A673 (cell line): ENCODE measurements around the gene DIP2C. TPM values are rescaled to one million over a fixed set of nuclear protein-coding genes. Genes with fewer than 3 reads are reported as not detected.

Experiments
- BruUV-seq: library from RNA; stranded (reverse); fragments of 400-500 nt; replicated peaks from 2 replicates; lab custom pipeline; 2021; lab: Mats Ljungman, UMichigan
- CTCF ChIA-PET: fragments of 300-600 bp; sonication (Branson Sonifier 250); formaldehyde crosslinking; loops from one replicate; lab custom pipeline; 2022; ENCODE audit warnings: antibody characterized with exemption; lab: Charles Lee
- POLR2A ChIA-PET: fragments of 300-600 bp; sonication (Branson Sonifier 250); formaldehyde crosslinking; loops from one replicate; lab custom pipeline; 2022; ENCODE audit warnings: antibody characterized with exemption; ENCODE audit not compliant: low non-redundant PET; lab: Charles Lee
- DNase-seq: peaks from one replicate; pipeline ENCODE4 v3.0.0-alpha.2; 2015; ENCODE audit warnings: low spot score
- H3K27ac ChIP-seq: fragments of 200-600 bp; sonication (generic); 2 replicates; pipeline ENCODE4 v1.5.1; 2016; ENCODE audit warnings: mixed run types, low read depth, mild to moderate bottlenecking, mixed read lengths, antibody characterized with exemption, low read length; ENCODE audit not compliant: poor library complexity, severe bottlenecking
- H3K27me3 ChIP-seq: fragments of 200-600 bp; sonication (generic); replicated peaks from 2 replicates; pipeline ENCODE4 v1.6.1; 2017; ENCODE audit warnings: mixed run types, low read depth, mild to moderate bottlenecking, mixed read lengths, antibody characterized with exemption, low read length; ENCODE audit not compliant: insufficient read depth, poor library complexity
- H3K36me3 ChIP-seq: fragments of 200-600 bp; sonication (generic); 2 replicates; pipeline ENCODE4 v1.6.1; 2016; ENCODE audit warnings: mixed run types, mild to moderate bottlenecking, mixed read lengths, antibody characterized with exemption, low read length; ENCODE audit not compliant: insufficient read depth, poor library complexity, severe bottlenecking
- H3K4me1 ChIP-seq: fragments of 200-600 bp; sonication (generic); 2 replicates; pipeline ENCODE4 v1.6.1; 2017; ENCODE audit warnings: mixed run types, mild to moderate bottlenecking, mixed read lengths, antibody characterized with exemption, low read length; ENCODE audit not compliant: insufficient read depth, poor library complexity, severe bottlenecking
- H3K4me3 ChIP-seq: fragments of 200-600 bp; sonication (generic); 2 replicates; pipeline ENCODE4 v1.5.1; 2016; ENCODE audit warnings: low read depth, mixed run types, mild to moderate bottlenecking, mixed read lengths, low read length; ENCODE audit not compliant: poor library complexity, severe bottlenecking
- H3K9me3 ChIP-seq: fragments of 200-600 bp; sonication (generic); 2 replicates; pipeline ENCODE4 v1.6.1; 2016; ENCODE audit warnings: mixed run types, low read depth, mild to moderate bottlenecking, mixed read lengths, antibody characterized with exemption, low read length; ENCODE audit not compliant: poor library complexity, severe bottlenecking
- CTCF ChIP-seq: fragments of 300-800, 200-600 bp; sonication (generic); conservative IDR thresholded peaks from 2 replicates; pipeline ENCODE4 v1.5.1; 2017; ENCODE audit warnings: low read depth, mild to moderate bottlenecking, antibody characterized with exemption, low read length, moderate library complexity, mixed read lengths
- EZH2 ChIP-seq: fragments of 200-600 bp; sonication (generic); IDR thresholded peaks from 2 replicates; pipeline ENCODE4 v1.6.1; 2017; ENCODE audit warnings: borderline replicate concordance, low read depth, mild to moderate bottlenecking, mixed read lengths, antibody characterized with exemption, low read length; ENCODE audit not compliant: poor library complexity, severe bottlenecking
- intact Hi-C: fragments of 100-400 bp; cut with micrococcal nuclease; formaldehyde crosslinking; loops from one replicate; pipeline ENCODE4 v1.10.0; 2022; ENCODE audit not compliant: unreplicated experiment
- total RNA-seq: library from RNA; stranded (reverse); gene quantifications from 2 replicates; pipeline ENCODE4 v1.2.3, GENCODE V29; 2021

The DIP2C gene
- total RNA-seq, 1 experiment from 2014 or later: 13.2 TPM

DNA sequence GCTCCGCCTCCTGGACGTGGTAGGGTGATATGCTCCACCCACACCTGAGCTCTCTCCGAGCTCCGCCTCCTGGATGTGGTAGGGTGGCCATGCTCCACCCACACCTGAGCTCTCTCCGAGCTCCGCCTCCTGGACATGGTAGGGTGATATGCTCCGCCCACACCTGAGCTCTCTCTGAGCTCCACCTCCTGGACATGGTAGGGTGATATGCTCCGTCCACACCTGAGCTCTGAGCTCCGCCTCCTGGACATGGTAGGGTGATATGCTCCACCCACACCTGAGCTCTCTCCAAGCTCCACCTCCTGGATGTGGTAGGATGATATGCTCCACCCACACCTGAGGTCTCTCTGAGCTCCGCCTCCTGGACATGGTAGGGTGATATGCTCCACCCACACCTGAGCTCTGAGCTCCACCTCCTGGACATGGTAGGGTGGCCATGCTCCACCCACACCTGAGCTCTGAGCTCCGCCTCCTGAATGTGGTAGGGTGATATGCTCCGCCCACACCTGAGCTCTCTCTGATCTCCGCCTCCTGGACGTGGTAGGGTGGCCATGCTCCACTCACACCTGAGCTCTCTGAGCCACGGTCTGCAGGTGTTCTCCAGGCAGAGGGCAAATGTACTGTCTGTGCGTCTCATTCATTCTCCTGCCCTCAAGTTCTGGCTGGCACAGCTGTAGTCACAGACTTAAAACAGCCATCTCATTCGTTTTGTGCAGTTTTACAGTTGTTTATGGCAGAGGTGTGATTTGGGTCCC lies 252.4 kb downstream of the DIP2C start:
- H3K4me1 ChIP-seq: no peaks in the 10 kb centered on the region
- H3K27ac ChIP-seq: no peak overlapping the region
- intact Hi-C loops: no loop called here
- H3K9me3 ChIP-seq: no peaks in the 10 kb centered on the region
- TF ChIP-seq EZH2 (no peak), CTCF (no peak)
- DNase-seq: no peak
- H3K36me3 ChIP-seq: no peaks in the 10 kb centered on the region
- CTCF ChIA-PET: no interaction called here
- POLR2A ChIA-PET: no interaction called here
- no TSS peak for BruUV-seq
- H3K27me3 ChIP-seq: no peaks in the 10 kb centered on the region
- no peak overlapping the region for H3K4me3 ChIP-seq

DNA sequence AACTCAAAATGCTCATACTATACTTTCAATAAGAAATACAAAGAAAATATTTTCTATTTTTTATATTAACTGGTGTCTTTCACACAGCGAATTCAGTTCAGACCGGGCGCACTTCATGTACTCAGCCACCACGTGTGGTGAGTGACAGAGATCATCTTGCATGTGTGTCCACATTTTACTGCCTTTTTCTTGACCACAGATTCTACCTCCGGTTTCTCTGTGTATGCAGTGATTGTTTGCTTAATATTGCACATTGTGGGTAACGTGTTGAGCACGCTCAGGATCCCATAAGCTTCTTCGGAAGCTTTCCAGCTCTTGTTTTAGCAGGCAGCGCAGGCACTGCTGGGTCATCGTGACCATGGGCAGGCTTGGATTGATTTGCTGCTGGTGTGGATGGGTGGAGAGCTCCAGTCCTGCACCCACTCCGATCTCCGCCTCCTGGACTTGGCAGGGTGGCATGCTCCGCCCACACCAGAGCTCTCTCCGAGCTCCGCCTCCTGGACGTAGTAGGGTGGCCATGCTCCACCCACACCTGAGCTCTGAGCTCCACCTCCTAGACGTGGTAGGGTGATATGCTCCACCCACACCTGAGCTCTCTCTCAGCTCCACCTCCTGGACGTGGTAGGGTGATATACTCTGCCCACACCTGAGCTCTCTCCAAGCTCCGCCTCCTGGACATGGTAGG lies 253.3 kb downstream of the DIP2C start:
- no peak for TF ChIP-seq CTCF
- no peak for TF ChIP-seq EZH2
- H3K4me1 ChIP-seq: no peaks in the 10 kb centered on the region
- intact Hi-C loops: no loop called here
- ChIA-PET CTCF (no interaction called here), POLR2A (interaction anchor here (0.6 kb wide), 2 partner anchors 86 to 613 kb away, joined by 5 to 7 read pairs; partner anchors contain the start of gene IDI1)
- H3K9me3 ChIP-seq: no peaks in the 10 kb centered on the region
- H3K36me3 ChIP-seq: no peaks in the 10 kb centered on the region
- no peak for DNase-seq
- BruUV-seq: no TSS peak
- no peaks in the 10 kb centered on the region for H3K27me3 ChIP-seq
- H3K4me3 ChIP-seq: no peak overlapping the region
- no peak overlapping the region for H3K27ac ChIP-seq

- ChIA-PET POLR2A (interaction anchor here (0.6 kb wide), 1 partner anchor 613 kb away, joined by 5 read pairs; the partner anchor contains the start of gene IDI1), CTCF (no interaction called here)
- no peak overlapping the region for H3K4me3 ChIP-seq
- BruUV-seq: no TSS peak
- H3K27ac ChIP-seq: no peak overlapping the region
- no peaks in the 10 kb centered on the region for H3K27me3 ChIP-seq
- TF ChIP-seq CTCF (no peak), EZH2 (no peak)
- no peaks in the 10 kb centered on the region for H3K36me3 ChIP-seq
- no peak for DNase-seq
- H3K4me1 ChIP-seq: no peaks in the 10 kb centered on the region
- no peaks in the 10 kb centered on the region for H3K9me3 ChIP-seq
- intact Hi-C loops: no loop called here
These were observed 254.1 kb downstream of the DIP2C start for GRCh38 chr10:435397-435796.
